Keratinocyte (primary cell): ENCODE data around the gene BAZ2B. TPM values are rescaled to one million over a fixed set of nuclear protein-coding genes. Genes with fewer than 3 reads are reported as not detected.

ENCODE experiments used
- DNase-seq: peaks from one replicate; pipeline ENCODE4 v3.0.0-alpha.2; 2011; ENCODE audit warnings: low read depth, missing footprints, low spot score
- FAIRE-seq: peaks from 2 replicates; lab custom pipeline; 2011; peaks lifted over from hg19 to GRCh38; lab: Jason Lieb, UNC
- H2AFZ ChIP-seq: 2 replicates; pipeline ENCODE4 v1.6.0; 2012; ENCODE audit warnings: low read length, control low read depth, inconsistent platforms; ENCODE audit not compliant: control insufficient read depth
- H3K27ac ChIP-seq: 2 replicates; pipeline ENCODE4 v1.5.1; 2011; ENCODE audit warnings: low read length; ENCODE audit not compliant: control insufficient read depth, insufficient read depth
- H3K27me3 ChIP-seq: 3 replicates; pipeline ENCODE4 v1.6.0; 2011; ENCODE audit warnings: low read length; ENCODE audit not compliant: control insufficient read depth, insufficient read depth; ENCODE audit errors: extremely low read depth
- H3K36me3 ChIP-seq, 2 experiments: 2 replicates in 1 of 2; 3 replicates in 1 of 2; pipeline ENCODE4 v1.5.1; 2011; ENCODE audit warnings: low read length in 2 of 2, mild to moderate bottlenecking in 1 of 2; ENCODE audit not compliant: control insufficient read depth in 2 of 2, insufficient read depth in 2 of 2; ENCODE audit errors: extremely low read depth in 1 of 2
- H3K4me1 ChIP-seq: 3 replicates; pipeline ENCODE4 v1.5.1; 2011; ENCODE audit warnings: low read length; ENCODE audit not compliant: control insufficient read depth, insufficient read depth; ENCODE audit errors: extremely low read depth
- H3K4me2 ChIP-seq: 3 replicates; pipeline ENCODE4 v1.6.0; 2011; ENCODE audit warnings: low read depth, low read length; ENCODE audit not compliant: control insufficient read depth, insufficient read depth; ENCODE audit errors: extremely low read depth
- H3K4me3 ChIP-seq, 3 experiments: fragments of 200-600 bp in 1 of 3; sonication (generic) in 1 of 3; 2 replicates in 2 of 3; 3 replicates in 1 of 3; pipeline ENCODE4 v1.5.1; 2011 to 2016; ENCODE audit warnings: low read length in 3 of 3, mild to moderate bottlenecking in 3 of 3, control low read depth in 2 of 3, inconsistent platforms in 1 of 3, low read depth in 1 of 3, mixed read lengths in 1 of 3, mixed run types in 1 of 3, moderate library complexity in 1 of 3; ENCODE audit not compliant: control insufficient read depth in 2 of 3, insufficient read depth in 2 of 3; ENCODE audit errors: extremely low read depth in 1 of 3
- H3K79me2 ChIP-seq: 2 replicates; pipeline ENCODE4 v1.6.0; 2012; ENCODE audit warnings: low read length; ENCODE audit not compliant: control insufficient read depth, insufficient read depth
- H3K9ac ChIP-seq: 3 replicates; pipeline ENCODE4 v1.6.0; 2011; ENCODE audit warnings: low read length; ENCODE audit not compliant: control insufficient read depth, insufficient read depth; ENCODE audit errors: extremely low read depth
- H3K9me1 ChIP-seq: 3 replicates; pipeline ENCODE4 v1.6.0; 2011; ENCODE audit warnings: low read length; ENCODE audit not compliant: control insufficient read depth, insufficient read depth; ENCODE audit errors: extremely low read depth
- H3K9me3 ChIP-seq: 2 replicates; pipeline ENCODE4 v1.5.1; 2012; ENCODE audit warnings: low read depth, low read length; ENCODE audit not compliant: control insufficient read depth
- H4K20me1 ChIP-seq: 3 replicates; pipeline ENCODE4 v1.6.0; 2011; ENCODE audit warnings: low read length; ENCODE audit not compliant: control insufficient read depth, insufficient read depth; ENCODE audit errors: extremely low read depth
- EZH2 ChIP-seq: IDR thresholded peaks from one replicate; pipeline ENCODE4 v1.6.1; 2012; ENCODE audit warnings: inconsistent platforms, mild to moderate bottlenecking, low read length, moderate library complexity
- dilution Hi-C: fragments of 300-500 bp; cut with MboI; formaldehyde crosslinking; loops from one replicate; pipeline ENCODE4 v1.7.0; 2020; ENCODE audit warnings: low sequenced_read_pairs; ENCODE audit not compliant: extremely low pct_ligation_motif_present
- polyA plus RNA-seq, 5 experiments: library from polyadenylated mRNA; depleted of rRNA in 3 of 5; stranded (reverse) in 3 of 5; stranded (forward) in 1 of 5; unstranded in 1 of 5; fragments of >200 nt; gene quantifications; 1 replicate in 1 of 5; 2 replicates in 3 of 5; 3 replicates in 1 of 5; pipeline versions ENCODE4 v1.2.1 to v1.2.3, GENCODE V29; 2011 to 2012; ENCODE audit warnings: missing spikeins in 2 of 5, low read depth in 1 of 5, low replicate concordance in 1 of 5
- TF ChIP-seq, protein P1 (sequence below), 3 experiments: IDR thresholded peaks in 1 of 3; conservative IDR thresholded peaks in 1 of 3; optimal IDR thresholded peaks in 1 of 3; 2 replicates in 2 of 3; 3 replicates in 1 of 3; pipeline versions ENCODE3 to v1.5.1; 2011; ENCODE audit warnings: low read length in 3 of 3, mild to moderate bottlenecking in 3 of 3, moderate library complexity in 2 of 3, control low read depth in 1 of 3, inconsistent platforms in 1 of 3; ENCODE audit not compliant: insufficient read depth in 2 of 3; ENCODE audit errors: extremely low read depth in 1 of 3

BAZ2B gene
- polyA plus RNA-seq, 1 donor (not counting 4 experiments of a cell fraction or from before 2014, with no cell fraction given): 27.0 TPM

DNA sequence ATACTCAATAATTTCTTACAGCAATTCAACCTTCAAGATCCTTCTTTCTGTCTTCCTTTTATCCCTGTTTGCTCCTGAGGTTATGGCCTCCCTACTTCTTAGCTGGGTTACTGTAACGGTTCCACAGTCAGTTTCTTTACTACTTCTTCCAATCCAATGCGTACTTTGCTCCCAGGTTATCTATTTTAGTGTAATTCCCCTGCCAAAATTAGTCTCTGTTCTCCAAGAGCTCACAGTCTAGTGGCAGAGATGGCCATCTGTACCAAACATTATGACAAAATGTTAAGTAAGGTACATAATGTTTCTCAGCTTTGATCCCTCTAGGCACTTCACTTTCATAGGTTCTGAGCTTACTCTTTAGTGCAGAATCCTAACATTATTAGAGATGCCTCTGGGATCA, 244.8 kb downstream of the BAZ2B start:
- H3K9me3 ChIP-seq: no peaks in the 10 kb centered on the region
- H2AFZ ChIP-seq: no peak overlapping the region
- H4K20me1 ChIP-seq: no peaks in the 10 kb centered on the region
- no peak overlapping the region for H3K9ac ChIP-seq
- no peak for DNase-seq
- H3K4me2 ChIP-seq: no peak overlapping the region
- H3K27me3 ChIP-seq: no peaks in the 10 kb centered on the region
- no peak for FAIRE-seq
- peaks cover 7% of the 10 kb centered on the region for H3K4me1 ChIP-seq
- H3K9me1 ChIP-seq: no peaks in the 10 kb centered on the region
- H3K27ac ChIP-seq: no peak overlapping the region
- TF ChIP-seq, protein P1, sequence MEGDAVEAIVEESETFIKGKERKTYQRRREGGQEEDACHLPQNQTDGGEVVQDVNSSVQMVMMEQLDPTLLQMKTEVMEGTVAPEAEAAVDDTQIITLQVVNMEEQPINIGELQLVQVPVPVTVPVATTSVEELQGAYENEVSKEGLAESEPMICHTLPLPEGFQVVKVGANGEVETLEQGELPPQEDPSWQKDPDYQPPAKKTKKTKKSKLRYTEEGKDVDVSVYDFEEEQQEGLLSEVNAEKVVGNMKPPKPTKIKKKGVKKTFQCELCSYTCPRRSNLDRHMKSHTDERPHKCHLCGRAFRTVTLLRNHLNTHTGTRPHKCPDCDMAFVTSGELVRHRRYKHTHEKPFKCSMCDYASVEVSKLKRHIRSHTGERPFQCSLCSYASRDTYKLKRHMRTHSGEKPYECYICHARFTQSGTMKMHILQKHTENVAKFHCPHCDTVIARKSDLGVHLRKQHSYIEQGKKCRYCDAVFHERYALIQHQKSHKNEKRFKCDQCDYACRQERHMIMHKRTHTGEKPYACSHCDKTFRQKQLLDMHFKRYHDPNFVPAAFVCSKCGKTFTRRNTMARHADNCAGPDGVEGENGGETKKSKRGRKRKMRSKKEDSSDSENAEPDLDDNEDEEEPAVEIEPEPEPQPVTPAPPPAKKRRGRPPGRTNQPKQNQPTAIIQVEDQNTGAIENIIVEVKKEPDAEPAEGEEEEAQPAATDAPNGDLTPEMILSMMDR (optimal IDR thresholded peaks at IDR 0.05 in 1 of 3, IDR thresholded peaks at IDR 0.05 in 1 of 3, conservative IDR thresholded peaks at IDR 0.05 in 1 of 3; ENCODE audit: extremely low read depth in 1 of 3, insufficient read depth in 2 of 3, low read length in 3 of 3): no peak
- no peak for TF ChIP-seq EZH2
- no peak overlapping the region for H3K4me3 ChIP-seq
- H3K79me2 ChIP-seq: no peaks in the 10 kb centered on the region
- peaks cover 0 to 3% of the 10 kb centered on the region in 2 experiments for H3K36me3 ChIP-seq
- dilution Hi-C loops: no loop called here

DNA sequence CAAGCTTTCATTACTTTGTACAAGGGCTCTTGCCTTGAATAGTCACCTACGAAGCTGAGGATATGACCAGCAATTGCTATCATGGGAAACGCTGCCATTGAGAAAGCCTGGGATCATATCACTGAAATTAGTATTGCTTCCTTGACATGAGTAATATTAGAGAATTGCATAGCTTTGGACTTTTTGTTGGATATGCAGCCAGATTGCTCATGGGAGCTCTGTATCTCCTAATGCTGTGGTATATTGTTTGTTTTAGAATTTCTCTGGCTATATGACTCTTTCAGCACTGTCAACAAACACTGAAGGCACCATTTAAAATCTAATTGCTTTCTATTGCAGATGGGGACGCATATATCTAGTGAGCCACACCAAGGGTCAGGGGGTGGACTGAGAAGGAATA, 249.8 kb downstream of the BAZ2B start:
- H3K9me3 ChIP-seq: no peaks in the 10 kb centered on the region
- no peak overlapping the region for H2AFZ ChIP-seq
- H3K9me1 ChIP-seq: no peaks in the 10 kb centered on the region
- no peaks in the 10 kb centered on the region for H4K20me1 ChIP-seq
- peaks cover 0 to 8% of the 10 kb centered on the region in 2 experiments for H3K36me3 ChIP-seq
- no peak overlapping the region for H3K27ac ChIP-seq
- no peak overlapping the region for H3K9ac ChIP-seq
- no peak overlapping the region for H3K4me3 ChIP-seq
- no peaks in the 10 kb centered on the region for H3K79me2 ChIP-seq
- DNase-seq (no peak), FAIRE-seq (no peak)
- no peaks in the 10 kb centered on the region for H3K27me3 ChIP-seq
- H3K4me2 ChIP-seq: no peak overlapping the region
- no peak for TF ChIP-seq EZH2
- TF ChIP-seq, protein P1 (optimal IDR thresholded peaks at IDR 0.05 in 1 of 3, IDR thresholded peaks at IDR 0.05 in 1 of 3, conservative IDR thresholded peaks at IDR 0.05 in 1 of 3; ENCODE audit: extremely low read depth in 1 of 3, insufficient read depth in 2 of 3, low read length in 3 of 3): no peak
- no peaks in the 10 kb centered on the region for H3K4me1 ChIP-seq
- dilution Hi-C loops: no loop called here
